ENCODE results near the gene VRK2.

- TF ChIP-seq CTCF (IDR thresholded peaks at IDR 0.05), result no peak
- TF ChIP-seq POLR2AphosphoS5 (IDR thresholded peaks at IDR 0.05), result no peak
- no peak for TF ChIP-seq POLR2A (IDR thresholded peaks at IDR 0.05)
These were observed 17.0 kb downstream of the VRK2 start for GRCh38 chr2:58063641-58064040.
